Panc1 (cell line): Measurements from ENCODE around the gene PAX3.

Experiments used
- CTCF ChIP-seq: fragments of 450-650 bp; IDR thresholded peaks from 2 replicates; pipeline ENCODE4 v1.5.1; 2017; ENCODE audit warnings: mild to moderate bottlenecking
- POLR2AphosphoS5 ChIP-seq: IDR thresholded peaks from 2 replicates; pipeline ENCODE4 v1.6.1; 2012; ENCODE audit warnings: mild to moderate bottlenecking, low read depth, low read length, moderate library complexity
- REST ChIP-seq, 2 experiments: IDR thresholded peaks; 2 replicates each; pipeline ENCODE4 v1.6.1; 2011 to 2012; ENCODE audit warnings: low read depth in 2 of 2, control low read depth in 1 of 2, low read length in 1 of 2, mild to moderate bottlenecking in 1 of 2, moderate library complexity in 1 of 2; ENCODE audit not compliant: insufficient read depth in 1 of 2
- SIN3A ChIP-seq: IDR thresholded peaks from 2 replicates; pipeline ENCODE4 v1.6.1; 2012; ENCODE audit warnings: low read depth, mild to moderate bottlenecking, low read length, moderate library complexity, borderline replicate concordance; ENCODE audit not compliant: insufficient read depth
- TCF7L2 ChIP-seq: IDR thresholded peaks from 2 replicates; pipeline ENCODE4 v1.6.1; 2011; ENCODE audit warnings: mild to moderate bottlenecking, low read depth, low read length, inconsistent platforms

GRCh38 chr2:222309766-222310165, 11.0 kb upstream of the PAX3 start:
- TF ChIP-seq CTCF (no peak), SIN3A (no peak), POLR2AphosphoS5 (no peak), TCF7L2 (no peak), REST (IDR thresholded peaks at IDR 0.05; ENCODE audit: insufficient read depth in 1 of 2, low read depth in 2 of 2, low read length in 1 of 2) (no peak)
